ENCODE measurements around the gene TXNL4A. TPM values are rescaled to one million over a fixed set of nuclear protein-coding genes. Genes with fewer than 3 reads are reported as not detected.

The TXNL4A gene
- total RNA-seq, 1 experiment from 2014 or later: 416 TPM

- TF ChIP-seq POLR2AphosphoS5 (IDR thresholded peaks at IDR 0.05; ENCODE audit: low read depth, low read length) (no peak), REST (IDR thresholded peaks at IDR 0.05; ENCODE audit: insufficient read depth in 1 of 2, low read depth in 2 of 2, low read length in 1 of 2) (no peak)
- BruUV-seq (replicated peaks): no TSS peak
- CTCF ChIA-PET: no interaction called here
Measured at GRCh38 chr18:79931475-79931874, 56.9 kb downstream of the TXNL4A start.

GRCh38 chr18:79930020-79930642 is 58.2 kb downstream of the TXNL4A start:
- in situ Hi-C loops (cut with HindIII; ENCODE audit: low pct_unique_long_range_greater_than_20kb, low sequenced_read_pairs): no loop called here
- Histone ChIP-seq H3K27me3 (ENCODE audit: control insufficient read depth, insufficient read depth, low read length) (no peaks in the 10 kb centered on the region), H3K4me3 (ENCODE audit: low read depth in 2 of 2, low read length in 2 of 2) (no peak overlapping the region), H3K27ac (ENCODE audit: low read length) (no peak overlapping the region), H3K4me1 (ENCODE audit: control insufficient read depth, insufficient read depth, low read length) (0 out of 2 replicates have a peak, but pooled peaks cover 3% of the 10 kb centered on the region), H3K36me3 (ENCODE audit: control insufficient read depth, insufficient read depth, low read length) (no peaks in the 10 kb centered on the region), H3K9me3 (ENCODE audit: control insufficient read depth, insufficient read depth, low read depth, low read length) (peaks cover 49% of the 10 kb centered on the region)
- CTCF ChIA-PET: no interaction called here
- no peak for TF ChIP-seq CTCF (IDR thresholded peaks at IDR 0.05)
- TF ChIP-seq POLR2AphosphoS5 (IDR thresholded peaks at IDR 0.05; ENCODE audit: low read depth, low read length): no peak
- no peak for TF ChIP-seq REST (IDR thresholded peaks at IDR 0.05; ENCODE audit: insufficient read depth in 1 of 2, low read depth in 2 of 2, low read length in 1 of 2)
- no peak for TF ChIP-seq SIN3A (IDR thresholded peaks at IDR 0.05; ENCODE audit: borderline replicate concordance, insufficient read depth, low read depth, low read length)
- no peak for TF ChIP-seq TCF7L2 (IDR thresholded peaks at IDR 0.05; ENCODE audit: low read depth, low read length)
- no TSS peak for BruUV-seq (replicated peaks)
- DNase-seq (ENCODE audit: low read depth, low spot score) (no peak), ATAC-seq (no peak)
- POLR2A ChIA-PET: no interaction called here
- intact Hi-C loops (cut with micrococcal nuclease; ENCODE audit: unreplicated experiment): no loop called here

More at GRCh38 chr18:79931475-79931874, 56.9 kb downstream of the TXNL4A start:
- H3K4me1 ChIP-seq (ENCODE audit: control insufficient read depth, insufficient read depth, low read length): 0 out of 2 replicates have a peak, but pooled peaks cover 3% of the 10 kb centered on the region
- DNase-seq (ENCODE audit: low read depth, low spot score): no peak
- in situ Hi-C loops (cut with HindIII; ENCODE audit: low pct_unique_long_range_greater_than_20kb, low sequenced_read_pairs) (no loop called here), intact Hi-C loops (cut with micrococcal nuclease; ENCODE audit: unreplicated experiment) (no loop called here)
- H3K27ac ChIP-seq (ENCODE audit: low read length): no peak overlapping the region
- POLR2A ChIA-PET: no interaction called here
- peaks cover 49% of the 10 kb centered on the region for H3K9me3 ChIP-seq (ENCODE audit: control insufficient read depth, insufficient read depth, low read depth, low read length)
- H3K4me3 ChIP-seq (ENCODE audit: low read depth in 2 of 2, low read length in 2 of 2): no peak overlapping the region
- no peaks in the 10 kb centered on the region for H3K36me3 ChIP-seq (ENCODE audit: control insufficient read depth, insufficient read depth, low read length)
- no peaks in the 10 kb centered on the region for H3K27me3 ChIP-seq (ENCODE audit: control insufficient read depth, insufficient read depth, low read length)
- ATAC-seq: no peak
